Panc1 (cell line): ENCODE data around the gene TTC21B. TPM values are rescaled to one million over a fixed set of nuclear protein-coding genes. Genes with fewer than 3 reads are reported as not detected.

Experiments
- ATAC-seq: fragments of 200-7000 bp; cut with Tn5 transposase; 2 replicates; pipeline ENCODE4 v1.9.1; 2020; ENCODE audit warnings: mild to moderate bottlenecking, moderate library complexity
- BruUV-seq: library from RNA; stranded (reverse); fragments of 400-500 nt; replicated peaks from 2 replicates; lab custom pipeline; 2021; lab: Mats Ljungman, UMichigan
- CTCF ChIA-PET: fragments of 300-600 bp; sonication (Branson Sonifier 250); formaldehyde crosslinking; loops from one replicate; lab custom pipeline; 2022; ENCODE audit warnings: antibody characterized with exemption; lab: Charles Lee
- POLR2A ChIA-PET: fragments of 300-600 bp; sonication (Branson Sonifier 250); formaldehyde crosslinking; loops from one replicate; lab custom pipeline; 2022; ENCODE audit warnings: antibody characterized with exemption; lab: Charles Lee
- DNase-seq: peaks from one replicate; pipeline ENCODE4 v3.0.0-alpha.2; 2010; ENCODE audit warnings: low read depth, low spot score
- H3K27ac ChIP-seq: 2 replicates; pipeline ENCODE4 v1.5.1; 2011; ENCODE audit warnings: mild to moderate bottlenecking, low read length, inconsistent platforms
- H3K27me3 ChIP-seq: fragments of 200-500 bp; sonication (Bioruptor generic); 2 replicates; pipeline ENCODE4 v1.6.0; 2014; ENCODE audit warnings: low read length, inconsistent platforms; ENCODE audit not compliant: control insufficient read depth, insufficient read depth
- H3K36me3 ChIP-seq: fragments of 200-500 bp; sonication (Bioruptor generic); 2 replicates; pipeline ENCODE4 v1.5.1; 2014; ENCODE audit warnings: inconsistent platforms, mild to moderate bottlenecking, low read length, moderate library complexity; ENCODE audit not compliant: control insufficient read depth, insufficient read depth
- H3K4me1 ChIP-seq: 2 replicates; pipeline ENCODE4 v1.5.1; 2011; ENCODE audit warnings: inconsistent platforms, mild to moderate bottlenecking, low read length, moderate library complexity; ENCODE audit not compliant: control insufficient read depth, insufficient read depth
- H3K4me3 ChIP-seq, 2 experiments: 2 replicates each; pipeline ENCODE4 v1.5.1; 2011 to 2012; ENCODE audit warnings: low read depth in 2 of 2, low read length in 2 of 2, mild to moderate bottlenecking in 2 of 2, inconsistent platforms in 1 of 2, moderate library complexity in 1 of 2
- H3K9me3 ChIP-seq: fragments of 200-500 bp; sonication (Bioruptor generic); 2 replicates; pipeline ENCODE4 v1.5.1; 2014; ENCODE audit warnings: low read depth, mild to moderate bottlenecking, inconsistent platforms, low read length, moderate library complexity; ENCODE audit not compliant: control insufficient read depth, insufficient read depth
- POLR2AphosphoS5 ChIP-seq: IDR thresholded peaks from 2 replicates; pipeline ENCODE4 v1.6.1; 2012; ENCODE audit warnings: mild to moderate bottlenecking, low read depth, low read length, moderate library complexity
- SIN3A ChIP-seq: IDR thresholded peaks from 2 replicates; pipeline ENCODE4 v1.6.1; 2012; ENCODE audit warnings: low read depth, mild to moderate bottlenecking, low read length, moderate library complexity, borderline replicate concordance; ENCODE audit not compliant: insufficient read depth
- TCF7L2 ChIP-seq: IDR thresholded peaks from 2 replicates; pipeline ENCODE4 v1.6.1; 2011; ENCODE audit warnings: mild to moderate bottlenecking, low read depth, low read length, inconsistent platforms
- in situ Hi-C: cut with HindIII; loops from 2 replicates; pipeline ENCODE4 v1.10.0; 2016; ENCODE audit warnings: low sequenced_read_pairs, low pct_unique_long_range_greater_than_20kb
- intact Hi-C: fragments of 100-400 bp; cut with micrococcal nuclease; formaldehyde crosslinking; loops from one replicate; pipeline ENCODE4 v1.10.0; 2022; ENCODE audit not compliant: unreplicated experiment
- total RNA-seq: library from RNA; stranded (reverse); gene quantifications from one replicate; pipeline ENCODE4 v1.2.1, GENCODE V29; 2021; ENCODE audit not compliant: unreplicated experiment
- TF ChIP-seq, protein P1 (sequence below): fragments of 450-650 bp; IDR thresholded peaks from 2 replicates; pipeline ENCODE4 v1.5.1; 2017; ENCODE audit warnings: mild to moderate bottlenecking
- TF ChIP-seq, protein P2 (sequence below), 2 experiments: IDR thresholded peaks; 2 replicates each; pipeline ENCODE4 v1.6.1; 2011 to 2012; ENCODE audit warnings: low read depth in 2 of 2, control low read depth in 1 of 2, low read length in 1 of 2, mild to moderate bottlenecking in 1 of 2, moderate library complexity in 1 of 2; ENCODE audit not compliant: insufficient read depth in 1 of 2

Gene TTC21B
- total RNA-seq, 1 experiment from 2014 or later, result 12.4 TPM

DNA sequence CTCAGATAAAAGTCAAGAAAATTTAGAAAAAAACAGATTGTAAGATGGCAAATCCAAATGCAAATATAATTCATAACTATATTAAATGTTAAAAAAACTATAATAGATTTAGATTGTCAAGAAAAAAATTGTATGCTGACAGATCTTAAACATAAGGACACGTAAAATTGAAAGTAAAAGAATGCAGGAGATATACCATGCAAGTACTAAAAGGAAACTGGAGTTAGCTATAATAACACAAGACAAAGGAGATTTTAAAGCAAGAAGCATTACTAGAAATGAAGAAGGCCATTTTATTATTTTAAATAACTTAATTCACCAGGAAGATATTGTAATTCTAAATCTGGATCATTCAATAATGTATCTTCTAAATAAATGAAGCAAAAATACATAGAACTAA is 48.3 kb downstream of the TTC21B start:
- in situ Hi-C loops, result no loop called here
- H3K36me3 ChIP-seq, result no peaks in the 10 kb centered on the region

DNA sequence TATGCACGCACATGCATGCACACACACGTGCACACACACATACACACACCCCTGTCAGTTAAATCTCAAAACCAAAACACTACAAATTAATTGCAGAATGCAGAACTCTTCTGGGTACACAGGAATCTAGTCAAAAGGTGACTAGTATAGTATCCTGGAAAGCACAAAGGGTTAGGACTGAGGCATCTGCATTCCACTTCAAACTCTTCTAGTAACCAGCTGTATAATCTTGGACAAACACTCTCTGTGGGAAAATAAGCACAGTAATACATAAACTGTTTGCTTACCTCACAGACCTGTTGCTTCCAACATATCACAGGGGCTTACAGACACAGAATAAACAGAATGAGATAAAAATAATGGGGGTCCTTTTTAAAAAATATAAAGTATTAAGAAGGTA is 49.1 kb downstream of the TTC21B start:
- ATAC-seq, result no peak
- TF ChIP-seq TCF7L2 (no peak), POLR2AphosphoS5 (no peak), SIN3A (no peak)
- TF ChIP-seq, protein P1, sequence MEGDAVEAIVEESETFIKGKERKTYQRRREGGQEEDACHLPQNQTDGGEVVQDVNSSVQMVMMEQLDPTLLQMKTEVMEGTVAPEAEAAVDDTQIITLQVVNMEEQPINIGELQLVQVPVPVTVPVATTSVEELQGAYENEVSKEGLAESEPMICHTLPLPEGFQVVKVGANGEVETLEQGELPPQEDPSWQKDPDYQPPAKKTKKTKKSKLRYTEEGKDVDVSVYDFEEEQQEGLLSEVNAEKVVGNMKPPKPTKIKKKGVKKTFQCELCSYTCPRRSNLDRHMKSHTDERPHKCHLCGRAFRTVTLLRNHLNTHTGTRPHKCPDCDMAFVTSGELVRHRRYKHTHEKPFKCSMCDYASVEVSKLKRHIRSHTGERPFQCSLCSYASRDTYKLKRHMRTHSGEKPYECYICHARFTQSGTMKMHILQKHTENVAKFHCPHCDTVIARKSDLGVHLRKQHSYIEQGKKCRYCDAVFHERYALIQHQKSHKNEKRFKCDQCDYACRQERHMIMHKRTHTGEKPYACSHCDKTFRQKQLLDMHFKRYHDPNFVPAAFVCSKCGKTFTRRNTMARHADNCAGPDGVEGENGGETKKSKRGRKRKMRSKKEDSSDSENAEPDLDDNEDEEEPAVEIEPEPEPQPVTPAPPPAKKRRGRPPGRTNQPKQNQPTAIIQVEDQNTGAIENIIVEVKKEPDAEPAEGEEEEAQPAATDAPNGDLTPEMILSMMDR, result no peak
- TF ChIP-seq, protein P2, sequence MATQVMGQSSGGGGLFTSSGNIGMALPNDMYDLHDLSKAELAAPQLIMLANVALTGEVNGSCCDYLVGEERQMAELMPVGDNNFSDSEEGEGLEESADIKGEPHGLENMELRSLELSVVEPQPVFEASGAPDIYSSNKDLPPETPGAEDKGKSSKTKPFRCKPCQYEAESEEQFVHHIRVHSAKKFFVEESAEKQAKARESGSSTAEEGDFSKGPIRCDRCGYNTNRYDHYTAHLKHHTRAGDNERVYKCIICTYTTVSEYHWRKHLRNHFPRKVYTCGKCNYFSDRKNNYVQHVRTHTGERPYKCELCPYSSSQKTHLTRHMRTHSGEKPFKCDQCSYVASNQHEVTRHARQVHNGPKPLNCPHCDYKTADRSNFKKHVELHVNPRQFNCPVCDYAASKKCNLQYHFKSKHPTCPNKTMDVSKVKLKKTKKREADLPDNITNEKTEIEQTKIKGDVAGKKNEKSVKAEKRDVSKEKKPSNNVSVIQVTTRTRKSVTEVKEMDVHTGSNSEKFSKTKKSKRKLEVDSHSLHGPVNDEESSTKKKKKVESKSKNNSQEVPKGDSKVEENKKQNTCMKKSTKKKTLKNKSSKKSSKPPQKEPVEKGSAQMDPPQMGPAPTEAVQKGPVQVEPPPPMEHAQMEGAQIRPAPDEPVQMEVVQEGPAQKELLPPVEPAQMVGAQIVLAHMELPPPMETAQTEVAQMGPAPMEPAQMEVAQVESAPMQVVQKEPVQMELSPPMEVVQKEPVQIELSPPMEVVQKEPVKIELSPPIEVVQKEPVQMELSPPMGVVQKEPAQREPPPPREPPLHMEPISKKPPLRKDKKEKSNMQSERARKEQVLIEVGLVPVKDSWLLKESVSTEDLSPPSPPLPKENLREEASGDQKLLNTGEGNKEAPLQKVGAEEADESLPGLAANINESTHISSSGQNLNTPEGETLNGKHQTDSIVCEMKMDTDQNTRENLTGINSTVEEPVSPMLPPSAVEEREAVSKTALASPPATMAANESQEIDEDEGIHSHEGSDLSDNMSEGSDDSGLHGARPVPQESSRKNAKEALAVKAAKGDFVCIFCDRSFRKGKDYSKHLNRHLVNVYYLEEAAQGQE (IDR thresholded peaks at IDR 0.05; ENCODE audit: insufficient read depth in 1 of 2, low read depth in 2 of 2, low read length in 1 of 2), result no peak

More for the DNA sequence above, 48.3 kb downstream of the TTC21B start:
- ChIA-PET CTCF (no interaction called here), POLR2A (no interaction called here)
- TF ChIP-seq TCF7L2 (no peak), SIN3A (no peak), POLR2AphosphoS5 (no peak)
- TF ChIP-seq, protein P1, result no peak
- TF ChIP-seq, protein P2 (IDR thresholded peaks at IDR 0.05; ENCODE audit: insufficient read depth in 1 of 2, low read depth in 2 of 2, low read length in 1 of 2), result no peak
- intact Hi-C loops, result no loop called here
- BruUV-seq, result no TSS peak
- H3K27ac ChIP-seq, result no peak overlapping the region
- no peaks in the 10 kb centered on the region for H3K9me3 ChIP-seq
- no peak overlapping the region for H3K4me3 ChIP-seq
- H3K4me1 ChIP-seq, result no peaks in the 10 kb centered on the region
- DNase-seq, result no peak
- no peaks in the 10 kb centered on the region for H3K27me3 ChIP-seq
- no peak for ATAC-seq

More for the DNA sequence above, 49.1 kb downstream of the TTC21B start:
- no peaks in the 10 kb centered on the region for H3K4me1 ChIP-seq
- ChIA-PET CTCF (no interaction called here), POLR2A (no interaction called here)
- no peak overlapping the region for H3K4me3 ChIP-seq
- H3K27me3 ChIP-seq, result no peaks in the 10 kb centered on the region
- H3K36me3 ChIP-seq, result no peaks in the 10 kb centered on the region
- intact Hi-C loops (no loop called here), in situ Hi-C loops (no loop called here)
- no peak for DNase-seq
- no peak overlapping the region for H3K27ac ChIP-seq
- BruUV-seq, result no TSS peak
- no peaks in the 10 kb centered on the region for H3K9me3 ChIP-seq
